GM06990 (cell line): ENCODE results near the gene CELA2A.
"Not testable (repeated sequence)": the region's sequence is repeated elsewhere in the genome, so short reads cannot be mapped to it uniquely, and the experiment has no call there.

Experiments used
- DNase-seq: peaks from one replicate; pipeline ENCODE4 v3.0.0-alpha.2; 2011; ENCODE audit not compliant: insufficient read length; ENCODE audit errors: extremely low read depth
- H3K27me3 ChIP-seq: replicated peaks from 2 replicates; pipeline ENCODE4 v1.6.0; 2011; ENCODE audit warnings: low read length; ENCODE audit not compliant: control insufficient read depth, insufficient read depth
- H3K36me3 ChIP-seq: 2 replicates; pipeline ENCODE4 v1.5.1; 2011; ENCODE audit warnings: low read length; ENCODE audit not compliant: control insufficient read depth, insufficient read depth
- H3K4me3 ChIP-seq: replicated peaks from 2 replicates; pipeline ENCODE4 v1.5.1; 2011; ENCODE audit warnings: low read depth, mild to moderate bottlenecking, control low read depth, low read length
- CTCF ChIP-seq: IDR thresholded peaks from 2 replicates; pipeline ENCODE4 v1.5.1; 2011; ENCODE audit warnings: low read length, control low read depth, mild to moderate bottlenecking, inconsistent platforms; ENCODE audit not compliant: insufficient read depth, poor library complexity, severe bottlenecking

The CELA2A gene

GRCh38 chr1:15485636-15486035 is 29.1 kb downstream of the CELA2A start:
- H3K4me3 ChIP-seq: no peak overlapping the region
- no peak for DNase-seq
- H3K36me3 ChIP-seq: no peaks in the 10 kb centered on the region
- no peak for TF ChIP-seq CTCF
- no peaks in the 10 kb centered on the region for H3K27me3 ChIP-seq

- DNase-seq, H3K36me3 ChIP-seq, H3K4me3 ChIP-seq, H3K27me3 ChIP-seq: not testable (repeated sequence)
Measured at GRCh38 chr1:15486844-15487610, 30.5 kb downstream of the CELA2A start.

- Histone ChIP-seq H3K27me3 (no peaks in the 10 kb centered on the region), H3K36me3 (peaks cover 2% of the 10 kb centered on the region; the same call in 1 of the 2 replicates), H3K4me3 (no peak overlapping the region)
- DNase-seq: no peak
- TF ChIP-seq CTCF: no peak
Measured at GRCh38 chr1:15488371-15488770, 31.8 kb downstream of the CELA2A start.

- peaks cover 5% of the 10 kb centered on the region for H3K36me3 ChIP-seq
- no peak for DNase-seq
- H3K4me3 ChIP-seq: no peak overlapping the region
- TF ChIP-seq CTCF: no peak
- no peaks in the 10 kb centered on the region for H3K27me3 ChIP-seq
Measured at GRCh38 chr1:15489052-15489736, 32.7 kb downstream of the CELA2A start.

- H3K36me3 ChIP-seq, H3K4me3 ChIP-seq, H3K27me3 ChIP-seq, DNase-seq: not testable (repeated sequence)
Measured at GRCh38 chr1:15491010-15491409, 34.5 kb downstream of the CELA2A start.

- DNase-seq: no peak
- Histone ChIP-seq H3K36me3 (peaks cover 5% of the 10 kb centered on the region), H3K27me3 (no peaks in the 10 kb centered on the region), H3K4me3 (no peak overlapping the region)
- TF ChIP-seq CTCF: no peak
Measured at GRCh38 chr1:15492596-15492995, 36.1 kb downstream of the CELA2A start.
